Measurements from ENCODE around the gene TANGO6.

- TF ChIP-seq CTCF (conservative IDR thresholded peaks at IDR 0.05; ENCODE audit: low read depth, low read length) (no peak), EZH2 (IDR thresholded peaks at IDR 0.05; ENCODE audit: borderline replicate concordance, low read depth, low read length, poor library complexity, severe bottlenecking) (no peak)
These were observed 212.6 kb downstream of the TANGO6 start for GRCh38 chr16:69055980-69056379.
